GM13977 (cell line): ENCODE measurements around the gene FTSJ3.

Source experiments
- DNase-seq: peaks from one replicate; pipeline ENCODE4 v3.0.0; 2012; ENCODE audit warnings: low spot score
- in situ Hi-C: fragments of 300-500 bp; cut with MboI; formaldehyde crosslinking; loops from one replicate; pipeline ENCODE4 v1.12.0; 2022; ENCODE audit warnings: low sequenced_read_pairs, low pct_unique_long_range_greater_than_20kb, mixed read lengths, inconsistent platforms; ENCODE audit not compliant: unreplicated experiment
- TF ChIP-seq, protein P1 (sequence below): IDR thresholded peaks from 2 replicates; pipeline ENCODE4 v1.5.1; 2012; ENCODE audit warnings: mild to moderate bottlenecking, control low read depth; ENCODE audit not compliant: insufficient read depth; ENCODE audit errors: extremely low read depth, missing control alignments

Gene FTSJ3

DNA sequence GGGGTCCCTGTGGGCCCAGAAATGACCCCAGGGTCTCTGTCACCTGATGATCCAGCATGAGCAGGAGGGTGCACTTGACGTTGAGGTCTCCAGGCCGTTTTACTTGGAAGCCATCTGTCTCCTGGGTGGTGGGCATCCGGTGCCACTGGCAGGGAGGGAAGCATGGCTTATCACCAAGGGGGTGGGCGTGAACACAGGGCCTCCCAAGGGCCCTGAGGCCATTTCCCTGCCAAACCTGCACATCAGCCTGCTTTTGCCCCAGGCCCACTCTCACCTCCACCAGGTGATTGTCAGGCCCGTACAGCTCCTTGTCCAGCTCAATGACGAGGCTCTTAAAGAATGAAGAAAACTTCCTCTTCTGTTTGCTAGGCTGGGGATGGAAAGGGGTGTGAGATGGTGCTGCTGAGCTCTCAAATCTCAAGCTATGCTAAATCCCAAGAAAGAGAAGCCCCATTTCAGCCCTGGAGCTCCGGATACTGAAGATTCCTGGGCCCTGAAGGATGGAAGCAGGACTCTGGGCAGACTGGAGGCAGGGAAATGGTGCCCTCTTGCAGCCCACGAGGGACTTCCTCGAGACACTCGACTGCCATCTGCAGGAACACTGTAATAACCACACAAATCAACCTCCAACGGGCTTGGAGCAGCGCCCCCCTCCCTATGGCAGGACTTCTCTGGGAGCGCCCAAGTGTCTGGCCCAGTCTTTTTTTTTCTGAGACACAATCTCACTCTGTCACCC lies 7.1 kb upstream of the FTSJ3 start:
- peak; percentile 45 for DNase-seq
- TF ChIP-seq, protein P1, sequence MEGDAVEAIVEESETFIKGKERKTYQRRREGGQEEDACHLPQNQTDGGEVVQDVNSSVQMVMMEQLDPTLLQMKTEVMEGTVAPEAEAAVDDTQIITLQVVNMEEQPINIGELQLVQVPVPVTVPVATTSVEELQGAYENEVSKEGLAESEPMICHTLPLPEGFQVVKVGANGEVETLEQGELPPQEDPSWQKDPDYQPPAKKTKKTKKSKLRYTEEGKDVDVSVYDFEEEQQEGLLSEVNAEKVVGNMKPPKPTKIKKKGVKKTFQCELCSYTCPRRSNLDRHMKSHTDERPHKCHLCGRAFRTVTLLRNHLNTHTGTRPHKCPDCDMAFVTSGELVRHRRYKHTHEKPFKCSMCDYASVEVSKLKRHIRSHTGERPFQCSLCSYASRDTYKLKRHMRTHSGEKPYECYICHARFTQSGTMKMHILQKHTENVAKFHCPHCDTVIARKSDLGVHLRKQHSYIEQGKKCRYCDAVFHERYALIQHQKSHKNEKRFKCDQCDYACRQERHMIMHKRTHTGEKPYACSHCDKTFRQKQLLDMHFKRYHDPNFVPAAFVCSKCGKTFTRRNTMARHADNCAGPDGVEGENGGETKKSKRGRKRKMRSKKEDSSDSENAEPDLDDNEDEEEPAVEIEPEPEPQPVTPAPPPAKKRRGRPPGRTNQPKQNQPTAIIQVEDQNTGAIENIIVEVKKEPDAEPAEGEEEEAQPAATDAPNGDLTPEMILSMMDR: peak; percentile 59
- in situ Hi-C loops: loop anchor here (25.0 kb wide), 1 partner anchor 397 kb away; the partner anchor contains the start of gene CYB561

DNA sequence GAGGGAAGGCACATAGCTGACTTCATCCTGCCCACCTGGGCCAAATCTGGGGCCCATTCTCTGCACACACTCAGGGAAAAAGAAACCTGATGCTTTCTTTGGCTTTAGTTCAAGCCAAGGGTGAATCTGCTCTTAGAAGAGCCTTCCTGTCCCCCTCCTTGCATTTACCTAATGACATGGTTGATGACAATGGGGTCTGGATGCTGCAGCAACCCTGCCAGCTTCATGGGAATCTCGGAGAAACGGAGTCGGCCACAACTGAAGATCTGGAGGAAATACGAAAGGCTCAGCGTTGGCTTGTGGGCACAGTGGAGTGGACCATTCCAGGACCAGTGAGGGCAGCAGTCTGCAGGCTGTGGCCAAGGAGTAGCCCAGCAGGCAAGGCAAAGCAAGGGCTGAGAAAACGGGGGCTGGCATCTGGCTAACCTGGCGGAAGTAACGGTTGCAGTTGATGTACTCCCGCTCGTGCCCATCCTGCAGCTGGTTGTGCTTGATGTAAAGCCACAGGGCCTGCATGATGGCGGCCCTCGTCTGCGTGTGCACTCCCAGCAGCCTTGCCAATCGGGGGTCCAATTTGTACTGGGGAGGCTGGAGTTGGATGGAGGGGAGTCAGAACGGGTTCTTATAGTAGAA lies 6.4 kb upstream of the FTSJ3 start:
- no peak for DNase-seq
- TF ChIP-seq, protein P1: no peak
- in situ Hi-C loops: loop anchor here (25.0 kb wide), 1 partner anchor 397 kb away; the partner anchor contains the start of gene CYB561

DNA sequence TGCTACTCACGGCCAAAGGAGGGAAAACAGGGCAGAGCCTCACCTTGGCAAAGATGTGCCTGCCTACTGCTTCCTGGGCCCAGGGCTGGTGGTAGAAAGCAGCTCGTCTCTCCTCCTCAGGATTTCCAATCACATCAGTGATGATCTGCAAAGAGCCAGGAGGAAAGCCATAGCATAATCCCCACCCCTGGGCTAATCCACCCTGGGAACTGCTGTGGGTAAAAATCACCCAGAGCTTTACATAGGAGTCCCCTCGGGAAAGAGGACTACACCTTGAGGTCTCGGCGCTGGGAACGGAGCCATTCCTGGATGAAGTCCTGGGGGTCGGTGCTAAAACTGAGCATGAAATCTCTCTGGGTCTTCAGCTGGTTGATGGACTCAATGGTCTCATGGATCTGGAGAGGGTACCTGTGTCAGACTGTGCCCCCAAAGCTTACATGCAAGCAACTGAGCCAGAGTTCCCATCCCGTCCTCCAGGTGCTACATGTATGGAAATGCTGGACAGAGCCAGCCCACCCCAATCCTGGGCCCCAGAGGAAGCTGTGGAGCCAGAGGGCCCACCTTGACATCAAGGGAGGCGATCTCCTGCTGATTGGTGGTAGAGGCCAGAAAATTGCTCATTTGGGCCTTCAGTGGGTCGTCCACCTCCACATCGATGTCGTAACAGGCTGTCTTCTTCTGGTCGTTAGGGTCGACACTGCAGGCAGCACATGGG lies 5.7 kb upstream of the FTSJ3 start:
- in situ Hi-C loops: loop anchor here (25.0 kb wide), 1 partner anchor 396 kb away; the partner anchor contains the start of gene CYB561
- TF ChIP-seq, protein P1: no peak
- DNase-seq: no peak

DNA sequence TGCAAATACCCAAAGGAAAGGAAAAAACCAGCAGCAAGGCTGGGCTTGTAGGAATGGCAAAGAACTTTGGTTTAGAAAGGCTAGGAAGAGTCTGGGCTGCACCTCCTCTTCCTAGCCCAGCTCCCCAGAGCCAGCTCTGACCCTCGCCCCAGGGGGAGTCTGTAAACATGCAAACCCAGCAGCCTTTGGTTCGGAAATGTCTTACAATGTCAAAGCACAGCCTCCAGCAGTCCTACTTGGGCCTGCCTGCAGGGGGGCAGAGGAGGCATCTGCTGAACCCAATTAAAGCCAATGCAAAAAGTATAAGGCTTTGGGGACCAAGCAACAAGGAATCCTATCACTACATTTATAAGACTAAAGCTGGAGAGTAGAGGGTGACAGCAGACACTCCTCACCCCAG lies 5.0 kb upstream of the FTSJ3 start:
- no peak for DNase-seq
- in situ Hi-C loops: loop anchor here (25.0 kb wide), 1 partner anchor 395 kb away; the partner anchor contains the start of gene CYB561
- TF ChIP-seq, protein P1: no peak

DNA sequence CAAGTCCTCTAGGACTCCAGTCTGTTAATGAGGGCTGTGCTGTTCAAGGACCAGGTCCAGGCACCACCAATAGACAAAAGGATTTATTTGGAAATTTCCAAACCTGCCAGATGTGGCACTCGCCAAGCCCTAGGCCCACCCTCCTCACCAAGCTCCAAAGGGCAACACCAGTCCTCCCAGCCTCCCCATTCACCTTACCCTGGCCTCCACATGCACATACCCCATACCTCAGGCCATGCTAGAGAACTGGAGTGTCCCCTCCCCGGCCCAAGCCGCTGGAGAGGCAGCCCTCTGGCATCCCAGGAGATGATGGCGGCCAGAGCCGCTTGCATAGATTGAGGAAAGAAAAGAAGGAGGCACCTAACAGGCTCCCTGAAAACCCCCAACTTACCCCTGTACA lies 4.6 kb upstream of the FTSJ3 start:
- no peak for DNase-seq
- TF ChIP-seq, protein P1: no peak
- in situ Hi-C loops: loop anchor here (25.0 kb wide), 1 partner anchor 395 kb away; the partner anchor contains the start of gene CYB561

DNA sequence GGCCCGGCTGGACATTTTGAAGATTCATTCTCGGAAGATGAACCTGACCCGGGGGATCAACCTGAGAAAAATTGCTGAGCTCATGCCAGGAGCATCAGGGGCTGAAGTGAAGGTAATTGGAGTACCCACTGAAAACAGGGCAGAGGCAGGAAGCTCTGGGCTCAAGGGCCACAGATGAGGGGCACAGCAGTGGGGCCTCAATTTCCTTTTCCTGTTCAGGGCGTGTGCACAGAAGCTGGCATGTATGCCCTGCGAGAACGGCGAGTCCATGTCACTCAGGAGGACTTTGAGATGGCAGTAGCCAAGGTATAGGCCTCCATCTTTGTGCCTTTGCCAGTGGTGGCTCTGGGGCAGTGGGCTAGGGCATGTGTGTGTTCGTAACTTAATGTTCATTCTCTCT lies 4.0 kb upstream of the FTSJ3 start:
- TF ChIP-seq, protein P1: no peak
- in situ Hi-C loops: loop anchor here (25.0 kb wide), 1 partner anchor 394 kb away; the partner anchor contains the start of gene CYB561

More for the DNA sequence above, 4.0 kb upstream of the FTSJ3 start:
- DNase-seq: no peak
